Panc1 (cell line): Measurements from ENCODE around the gene BAHCC1.

Experiments used
- CTCF ChIP-seq: fragments of 450-650 bp; IDR thresholded peaks from 2 replicates; pipeline ENCODE4 v1.5.1; 2017; ENCODE audit warnings: mild to moderate bottlenecking
- POLR2AphosphoS5 ChIP-seq: IDR thresholded peaks from 2 replicates; pipeline ENCODE4 v1.6.1; 2012; ENCODE audit warnings: mild to moderate bottlenecking, low read depth, low read length, moderate library complexity
- REST ChIP-seq, 2 experiments: IDR thresholded peaks; 2 replicates each; pipeline ENCODE4 v1.6.1; 2011 to 2012; ENCODE audit warnings: low read depth in 2 of 2, control low read depth in 1 of 2, low read length in 1 of 2, mild to moderate bottlenecking in 1 of 2, moderate library complexity in 1 of 2; ENCODE audit not compliant: insufficient read depth in 1 of 2
- SIN3A ChIP-seq: IDR thresholded peaks from 2 replicates; pipeline ENCODE4 v1.6.1; 2012; ENCODE audit warnings: low read depth, mild to moderate bottlenecking, low read length, moderate library complexity, borderline replicate concordance; ENCODE audit not compliant: insufficient read depth
- TCF7L2 ChIP-seq: IDR thresholded peaks from 2 replicates; pipeline ENCODE4 v1.6.1; 2011; ENCODE audit warnings: mild to moderate bottlenecking, low read depth, low read length, inconsistent platforms

GRCh38 chr17:81365601-81366585 is 29.4 kb upstream of the BAHCC1 start:
- TF ChIP-seq CTCF (no peak), REST (IDR thresholded peaks at IDR 0.05; ENCODE audit: insufficient read depth in 1 of 2, low read depth in 2 of 2, low read length in 1 of 2) (no peak), POLR2AphosphoS5 (peak; percentile 72; the same call in 1 of the 2 replicates), SIN3A (no peak), TCF7L2 (peak; percentile 97)
